Raji (cell line): Measurements from ENCODE around the gene RPL32.
A peak's percentile ranks its signal among the peaks of the same experiment; 100 is the strongest.

Experiments
- POLR2A ChIP-seq: IDR thresholded peaks from 2 replicates; pipeline ENCODE4 v1.6.1; 2011; ENCODE audit warnings: low read depth, low read length, control low read depth; ENCODE audit not compliant: insufficient read depth

Gene RPL32

GRCh38 chr3:12841149-12841969 is at the start of gene RPL32:
Gene RPL32 (minus strand): TSS chr3:12841565. CDS start chr3:12840237, 1,328 bp downstream.
- peak; percentile 98 for TF ChIP-seq POLR2A

GRCh38 chr3:12890610-12891390 is 49.4 kb upstream of the RPL32 start:
- no peak for TF ChIP-seq POLR2A

- TF ChIP-seq POLR2A = no peak
Observed at GRCh38 chr3:12886736-12887135, 45.4 kb upstream of the RPL32 start.

GRCh38 chr3:12886106-12886679 is 44.8 kb upstream of the RPL32 start:
- no peak for TF ChIP-seq POLR2A

- TF ChIP-seq POLR2A = no peak
Observed at GRCh38 chr3:12885583-12885930, 44.2 kb upstream of the RPL32 start.

GRCh38 chr3:12884790-12885582 is 43.6 kb upstream of the RPL32 start:
- TF ChIP-seq POLR2A = no peak

GRCh38 chr3:12884186-12884680 is 42.9 kb upstream of the RPL32 start:
- no peak for TF ChIP-seq POLR2A

GRCh38 chr3:12882336-12883310 is 41.3 kb upstream of the RPL32 start:
- no peak for TF ChIP-seq POLR2A

GRCh38 chr3:12879191-12879815 is 37.9 kb upstream of the RPL32 start:
- TF ChIP-seq POLR2A = no peak

GRCh38 chr3:12878141-12878574 is 36.8 kb upstream of the RPL32 start:
- TF ChIP-seq POLR2A = no peak

GRCh38 chr3:12877040-12877439 is 35.7 kb upstream of the RPL32 start:
- TF ChIP-seq POLR2A = no peak

- TF ChIP-seq POLR2A = no peak
Observed at GRCh38 chr3:12875857-12876836, 34.8 kb upstream of the RPL32 start.

- no peak for TF ChIP-seq POLR2A
Observed at GRCh38 chr3:12871404-12871983, 30.1 kb upstream of the RPL32 start.
